K562 (cell line): ENCODE measurements around the gene HOXC10. TPM values are rescaled to one million over a fixed set of nuclear protein-coding genes. Genes with fewer than 3 reads are reported as not detected.
A peak's percentile ranks its signal among the peaks of the same experiment; 100 is the strongest.

Source experiments
- ATAC-seq: fragments of 200-7000 bp; cut with Tn5 transposase; 3 replicates; pipeline ENCODE4 v1.9.1; 2020; ENCODE audit warnings: moderate library complexity
- BruUV-seq: library from RNA; stranded (reverse); fragments of 400-500 nt; replicated peaks from 2 replicates; lab custom pipeline; 2021; lab: Mats Ljungman, UMichigan
- CTCF ChIA-PET: fragments of 300-600 bp; formaldehyde crosslinking; extraction: SDS; loops from one replicate; lab custom pipeline; 2021; ENCODE audit warnings: low intra/inter-chr PET ratio; lab: Yijun Ruan, JAX
- POLR2A ChIA-PET: fragments of 300-600, 350-650 bp; sonication (Branson Sonifier 250); formaldehyde crosslinking; extraction: SDS; loops from one replicate; lab custom pipeline; 2021; ENCODE audit warnings: antibody characterized with exemption, inconsistent platforms; lab: Yijun Ruan, JAX
- DNase-seq, 4 experiments: peaks; one replicate each; pipeline versions ENCODE4 v3.0.0 to v3.0.0-alpha.2; 2011 to 2018; ENCODE audit warnings: low spot score in 3 of 4, mixed read lengths in 3 of 4; ENCODE audit errors: extremely low read depth in 1 of 4
- FAIRE-seq: peaks from 2 replicates; lab custom pipeline; 2011; peaks lifted over from hg19 to GRCh38; lab: Jason Lieb, UNC
- H2AFZ ChIP-seq: 2 replicates; pipeline ENCODE4 v1.6.0; 2011; ENCODE audit warnings: low read depth, low read length, control low read depth, inconsistent platforms
- H3K27ac ChIP-seq: fragments of 200-600 bp; 3 replicates; pipeline ENCODE4 v1.8.0; 2011; ENCODE audit warnings: low read depth, mild to moderate bottlenecking, control low read depth, inconsistent platforms, low read length, moderate library complexity, mixed read lengths; ENCODE audit errors: extremely low read depth
- H3K27me3 ChIP-seq, 2 experiments: fragments of 300-600 bp in 1 of 2; 2 replicates in 1 of 2; 3 replicates in 1 of 2; pipeline versions ENCODE4 v1.6.0 to v1.8.0; 2011; ENCODE audit warnings: inconsistent platforms in 2 of 2, low read length in 2 of 2, mild to moderate bottlenecking in 1 of 2, mixed read lengths in 1 of 2, moderate library complexity in 1 of 2; ENCODE audit not compliant: control insufficient read depth in 2 of 2, insufficient read depth in 2 of 2
- H3K36me3 ChIP-seq: fragments of 300-600 bp; 3 replicates; pipeline ENCODE4 v1.8.0; 2011; ENCODE audit warnings: mild to moderate bottlenecking, low read length, inconsistent platforms; ENCODE audit not compliant: control insufficient read depth, insufficient read depth
- H3K4me1 ChIP-seq, 2 experiments: fragments of 200-600 bp in 1 of 2; replicated peaks in 1 of 2; 2 replicates in 1 of 2; 3 replicates in 1 of 2; pipeline versions ENCODE4 v1.5.1 to v1.8.0; 2011; ENCODE audit warnings: inconsistent platforms in 2 of 2, low read length in 2 of 2, mild to moderate bottlenecking in 1 of 2, mixed read lengths in 1 of 2, moderate library complexity in 1 of 2; ENCODE audit not compliant: control insufficient read depth in 2 of 2, insufficient read depth in 2 of 2
- H3K4me2 ChIP-seq: 2 replicates; pipeline ENCODE4 v1.6.1; 2011; ENCODE audit warnings: low read length, control low read depth, inconsistent platforms, mixed read lengths; ENCODE audit not compliant: insufficient read depth
- H3K4me3 ChIP-seq: fragments of 200-600 bp; sonication (generic), shearing (Covaris generic); 2 replicates; pipeline ENCODE4 v1.5.1; 2016; ENCODE audit warnings: control low read depth, inconsistent platforms
- H3K79me2 ChIP-seq: fragments of 200-600 bp; 3 replicates; pipeline ENCODE4 v1.8.0; 2011; ENCODE audit warnings: low read length, inconsistent platforms; ENCODE audit not compliant: control insufficient read depth, insufficient read depth
- H3K9ac ChIP-seq, 2 experiments: 2 replicates each; pipeline versions ENCODE4 v1.6.0 to v1.6.1; 2011; ENCODE audit warnings: low read depth in 2 of 2, low read length in 2 of 2, control low read depth in 1 of 2, inconsistent platforms in 1 of 2, mild to moderate bottlenecking in 1 of 2, mixed read lengths in 1 of 2; ENCODE audit not compliant: insufficient read depth in 1 of 2
- H3K9me1 ChIP-seq: one replicate; pipeline ENCODE4 v1.6.0; 2011; ENCODE audit warnings: inconsistent platforms, mild to moderate bottlenecking, low read length, moderate library complexity; ENCODE audit not compliant: control insufficient read depth, insufficient read depth
- H3K9me3 ChIP-seq: replicated peaks from 2 replicates; pipeline ENCODE4 v1.5.1; 2011; ENCODE audit warnings: low read depth, low read length, inconsistent platforms; ENCODE audit not compliant: control insufficient read depth, insufficient read depth
- H4K20me1 ChIP-seq: replicated peaks from 2 replicates; pipeline ENCODE4 v1.6.1; 2011; ENCODE audit warnings: low read length, inconsistent platforms, mixed read lengths; ENCODE audit not compliant: control insufficient read depth, insufficient read depth
- CBFA2T2 ChIP-seq: fragments of 450-650 bp; conservative IDR thresholded peaks from 2 replicates; pipeline ENCODE4 v1.6.1; 2017; ENCODE audit warnings: mild to moderate bottlenecking
- CBFB ChIP-seq: sonication (generic); formaldehyde crosslinking; IDR thresholded peaks from 2 replicates; pipeline ENCODE4 v1.4.0; 2020; ENCODE audit warnings: mild to moderate bottlenecking, missing genetic modification reagents
- CCNT2 ChIP-seq: IDR thresholded peaks from 2 replicates; pipeline ENCODE4 v1.6.1; 2011; ENCODE audit warnings: borderline replicate concordance, low read depth, mild to moderate bottlenecking, moderate library complexity, mixed read lengths, low read length; ENCODE audit not compliant: insufficient read length; ENCODE audit errors: extremely low read depth
- CREB1 ChIP-seq, 2 experiments: sonication (generic) in 1 of 2; formaldehyde crosslinking in 1 of 2; IDR thresholded peaks; 2 replicates each; pipeline versions ENCODE4 v1.6.1 to v1.8.0; 2012 to 2022; ENCODE audit warnings: inconsistent platforms in 1 of 2, mild to moderate bottlenecking in 1 of 2, missing genetic modification reagents in 1 of 2, moderate library complexity in 1 of 2
- EGR1 ChIP-seq: fragments of 450-650 bp; conservative IDR thresholded peaks from 2 replicates; pipeline ENCODE4 v1.6.1; 2017; ENCODE audit warnings: mild to moderate bottlenecking
- FOXJ3 ChIP-seq: sonication (generic); formaldehyde crosslinking; IDR thresholded peaks from 2 replicates; pipeline ENCODE4 v1.4.0; 2020; ENCODE audit warnings: mild to moderate bottlenecking, missing genetic modification reagents
- FOXM1 ChIP-seq, 2 experiments: fragments of 450-650 bp in 1 of 2; sonication (generic) in 1 of 2; formaldehyde crosslinking in 1 of 2; IDR thresholded peaks; 2 replicates each; pipeline versions ENCODE4 v1.6.1 to v1.9.0; 2017 to 2022; ENCODE audit warnings: low read depth in 2 of 2, mild to moderate bottlenecking in 2 of 2, missing genetic modification reagents in 1 of 2, moderate library complexity in 1 of 2
- FOXO4 ChIP-seq: fragments of 450-650 bp; formaldehyde crosslinking; IDR thresholded peaks from 2 replicates; pipeline ENCODE4 v1.4.0; 2020; ENCODE audit warnings: mild to moderate bottlenecking, moderate library complexity
- IRF1 ChIP-seq: sonication (generic); formaldehyde crosslinking; IDR thresholded peaks from 2 replicates; pipeline ENCODE4 v1.8.0; 2022; ENCODE audit warnings: missing genetic modification reagents, mild to moderate bottlenecking, borderline replicate concordance
- PYGO2 ChIP-seq: fragments of 450-650 bp; IDR thresholded peaks from 2 replicates; pipeline ENCODE4 v1.6.1; 2016; ENCODE audit warnings: mild to moderate bottlenecking, missing genetic modification characterization, moderate library complexity, missing compliant biosample characterization
- RBM39 ChIP-seq: fragments of 200-400 bp; formaldehyde crosslinking; optimal IDR thresholded peaks from 2 replicates; pipeline ENCODE3; 2018; ENCODE audit warnings: low read depth, low read length
- ZNF707 ChIP-seq: fragments of 250-450 bp; sonication (Bioruptor Pico); conservative IDR thresholded peaks from 2 replicates; pipeline ENCODE4 v1.8.0; 2022; ENCODE audit warnings: inconsistent platforms, mild to moderate bottlenecking, moderate library complexity
- ZNF830 ChIP-seq: fragments of 250-450 bp; sonication (Bioruptor Pico); IDR thresholded peaks from 2 replicates; pipeline ENCODE4 v1.5.0; 2021; ENCODE audit warnings: mild to moderate bottlenecking
- whole genome bisulfite sequencing: fragments of 100-300 bp; shearing (Covaris generic); methylation state at CpG from one replicate; pipeline ENCODE4 v1.1.6; 2016; ENCODE audit warnings: low coverage, mixed read lengths; ENCODE audit not compliant: insufficient coverage; ENCODE audit errors: missing lambda C conversion rate; 5-methylcytosine and 5-hydroxymethylcytosine counted together
- in situ Hi-C: fragments of 300-500 bp; cut with MboI; formaldehyde crosslinking; loops from 4 replicates; pipeline ENCODE4 v1.15.0; 2018; ENCODE audit warnings: inconsistent platforms, mixed read lengths
- intact Hi-C: fragments of 100-400 bp; cut with micrococcal nuclease; formaldehyde crosslinking; loops from 2 replicates; pipeline ENCODE4 v1.14.2; 2022
- polyA plus RNA-seq, 8 experiments: library from polyadenylated mRNA; depleted of rRNA in 4 of 8; stranded (reverse) in 5 of 8; unstranded in 3 of 8; fragments of >200 nt; fragmentation: Nextera tagmentation in 2 of 8; fragmentation: Illumina TruSeq in 1 of 8; extraction: Ambion mirVana in 2 of 8; extraction: Trizol in 1 of 8; gene quantifications; 2 replicates each; pipeline versions ENCODE4 v1.2.1 to v1.2.3, GENCODE V29; 2011 to 2014; ENCODE audit warnings: inconsistent platforms in 1 of 8, missing spikeins in 1 of 8
- total RNA-seq, 7 experiments: library from RNA; depleted of rRNA in 6 of 7; stranded (reverse); fragments of >200 nt in 6 of 7; fragmentation: Illumina TruSeq in 2 of 7; extraction: Trizol in 2 of 7; gene quantifications; 2 replicates each; pipeline versions ENCODE4 v1.2.1 to v1.2.3, GENCODE V29; 2011 to 2021; ENCODE audit warnings: low replicate concordance in 1 of 7
- TF ChIP-seq, protein P1 (sequence below): IDR thresholded peaks from 2 replicates; pipeline ENCODE4 v1.6.1; 2012; ENCODE audit warnings: low read depth, low read length, improper control_type of control experiment, borderline replicate concordance

HOXC10 gene
- total and polyA plus RNA-seq, 9 of the 15 experiments (the other 6 are each of a cell fraction or from before 2014, with no cell fraction given): 0.13 to 0.77 (median 0.35) TPM; not detected in 2

DNA sequence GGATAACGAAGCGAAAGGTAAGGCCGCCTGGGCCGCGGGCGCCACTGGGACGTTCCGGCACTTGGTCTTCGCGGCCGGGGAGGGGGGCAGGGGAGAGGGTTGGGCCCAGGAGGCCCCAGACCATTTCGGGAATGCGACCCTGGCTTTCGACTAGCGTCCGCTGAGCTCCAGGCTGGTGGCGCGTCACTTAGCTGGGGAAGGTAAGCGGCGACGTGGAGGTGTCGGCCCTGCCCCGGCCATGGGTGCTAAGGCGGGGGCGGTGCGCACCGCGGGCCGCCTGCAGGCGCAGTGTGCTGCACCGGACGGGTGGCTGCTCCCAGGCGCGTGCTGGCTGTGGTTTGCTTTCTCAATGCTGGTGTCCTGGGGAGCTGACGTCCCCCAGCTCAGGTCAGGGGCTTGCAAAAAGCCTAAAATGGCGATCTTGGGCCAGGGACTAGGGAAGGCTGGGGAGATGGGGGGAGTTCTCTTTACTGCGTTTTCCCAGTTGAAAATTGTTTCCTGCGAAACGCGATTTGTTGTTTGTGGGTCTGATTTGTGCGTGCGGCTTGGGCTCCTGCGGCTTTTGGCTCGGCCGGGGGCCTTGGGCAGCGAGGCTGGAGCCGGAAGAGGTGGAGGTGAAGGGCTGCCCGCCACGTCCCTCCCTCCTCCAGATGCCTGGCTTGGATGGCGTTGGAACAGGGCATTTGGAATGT, 1.2 kb downstream of the HOXC10 start:
- H3K27me3 ChIP-seq: peaks cover 13 to 27% of the 10 kb centered on the region in 2 experiments; a peak in 4 of 5 replicates
- H4K20me1 ChIP-seq: no peaks in the 10 kb centered on the region
- ATAC-seq (no peak), DNase-seq (peak in 2 of 4 experiments; percentile 39), FAIRE-seq (no peak)
- ChIA-PET CTCF (interaction anchor here (1.6 to 3.9 kb wide), 4 partner anchors 18 to 230 kb away, joined by 9 to 26 read pairs (median 16); no protein-coding TSS in a partner anchor), POLR2A (interaction anchor here (0.5 to 3.2 kb wide), 3 partner anchors 14 to 342 kb away, joined by 3 to 43 read pairs (median 3); partner anchors contain the start of gene HOXC9)
- H3K9ac ChIP-seq: peak overlapping the region in 1 of 2 experiments; percentile 10; a peak in 1 of 4 replicates
- H3K9me3 ChIP-seq: no peaks in the 10 kb centered on the region
- in situ Hi-C loops (loop anchor here (5.0 to 10.0 kb wide), 2 partner anchors 216 to 379 kb away; partner anchors contain the start of gene GPR84), intact Hi-C loops (loop anchor here (2.0 to 10.0 kb wide), 2 partner anchors 19 to 379 kb away; partner anchors contain the start of gene GPR84)
- H3K4me1 ChIP-seq: peaks cover 35 to 50% of the 10 kb centered on the region in 2 experiments
- no peaks in the 10 kb centered on the region for H3K9me1 ChIP-seq
- H3K79me2 ChIP-seq: no peaks in the 10 kb centered on the region
- no peak overlapping the region for H3K4me3 ChIP-seq
- H3K4me2 ChIP-seq: no peak overlapping the region
- BruUV-seq: no TSS peak
- 63% methylated on average over 31 of the region's 50 CpGs for WGBS
- no peak overlapping the region for H3K27ac ChIP-seq
- no peaks in the 10 kb centered on the region for H3K36me3 ChIP-seq
- H2AFZ ChIP-seq: 0 out of 2 replicates have a peak overlapping the region, but pooled peaks have one; percentile 37
- TF ChIP-seq, protein P1, sequence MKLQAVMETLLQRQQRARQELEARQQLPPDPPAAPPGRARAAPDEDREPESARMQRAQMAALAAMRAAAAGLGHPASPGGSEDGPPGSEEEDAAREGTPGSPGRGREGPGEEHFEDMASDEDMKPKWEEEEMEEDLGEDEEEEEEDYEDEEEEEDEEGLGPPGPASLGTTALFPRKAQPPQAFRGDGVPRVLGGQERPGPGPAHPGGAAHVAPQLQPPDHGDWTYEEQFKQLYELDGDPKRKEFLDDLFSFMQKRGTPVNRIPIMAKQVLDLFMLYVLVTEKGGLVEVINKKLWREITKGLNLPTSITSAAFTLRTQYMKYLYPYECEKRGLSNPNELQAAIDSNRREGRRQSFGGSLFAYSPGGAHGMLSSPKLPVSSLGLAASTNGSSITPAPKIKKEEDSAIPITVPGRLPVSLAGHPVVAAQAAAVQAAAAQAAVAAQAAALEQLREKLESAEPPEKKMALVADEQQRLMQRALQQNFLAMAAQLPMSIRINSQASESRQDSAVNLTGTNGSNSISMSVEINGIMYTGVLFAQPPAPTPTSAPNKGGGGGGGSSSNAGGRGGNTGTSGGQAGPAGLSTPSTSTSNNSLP: no peak
- no peak for TF ChIP-seq CREB1 (IDR thresholded peaks at IDR 0.05)
- no peak for TF ChIP-seq CREB1 (CRISPR knock-in tag; IDR thresholded peaks at IDR 0.05)
- TF ChIP-seq ZNF707 (CRISPR knock-in tag): no peak
- no peak for TF ChIP-seq CBFA2T2
- no peak for TF ChIP-seq CBFB (CRISPR knock-in tag)
- no peak for TF ChIP-seq ZNF830 (CRISPR knock-in tag)
- TF ChIP-seq IRF1 (CRISPR knock-in tag): no peak
- TF ChIP-seq PYGO2 (tag): no peak
- TF ChIP-seq EGR1: peak; percentile 50
- TF ChIP-seq FOXO4 (CRISPR knock-in tag): no peak
- TF ChIP-seq RBM39: no peak
- TF ChIP-seq CCNT2: no peak
- no peak for TF ChIP-seq FOXJ3
- TF ChIP-seq FOXM1 (IDR thresholded peaks at IDR 0.05; ENCODE audit: low read depth): no peak
- TF ChIP-seq FOXM1 (CRISPR knock-in tag; IDR thresholded peaks at IDR 0.05; ENCODE audit: low read depth): no peak
